HG02798 (cell line): Measurements from ENCODE around the gene PDZD8.
A peak's percentile ranks its signal among the peaks of the same experiment; 100 is the strongest.
"Not testable (repeated sequence)": the region's sequence is repeated elsewhere in the genome, so short reads cannot be mapped to it uniquely, and the experiment has no call there.

ENCODE experiments used
- ATAC-seq: cut with Tn5 transposase; IDR thresholded peaks from one replicate; pipeline ENCODE4 v1.9.1; 2021; ENCODE audit warnings: mild to moderate bottlenecking; ENCODE audit not compliant: unreplicated experiment, poor library complexity

The PDZD8 gene

DNA sequence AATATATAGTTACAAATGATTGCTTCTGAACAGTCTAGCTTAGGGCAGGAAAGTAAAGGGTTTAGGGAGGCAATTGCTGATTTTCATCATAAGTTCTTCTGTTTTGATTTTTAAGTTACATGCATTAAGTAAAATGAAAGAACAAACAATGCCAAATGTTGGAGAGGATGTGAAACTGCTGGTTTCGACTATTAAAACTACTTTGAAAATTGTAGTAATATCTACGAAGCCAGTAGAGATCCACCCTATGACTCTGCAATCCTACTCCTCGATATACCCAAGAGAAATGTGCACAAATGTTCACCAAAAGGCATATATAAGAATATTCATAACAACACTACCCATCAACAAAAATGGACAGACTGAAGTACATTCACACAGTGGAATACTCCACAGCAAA, 24.3 kb downstream of the PDZD8 start:
- ATAC-seq: peak; percentile 80

DNA sequence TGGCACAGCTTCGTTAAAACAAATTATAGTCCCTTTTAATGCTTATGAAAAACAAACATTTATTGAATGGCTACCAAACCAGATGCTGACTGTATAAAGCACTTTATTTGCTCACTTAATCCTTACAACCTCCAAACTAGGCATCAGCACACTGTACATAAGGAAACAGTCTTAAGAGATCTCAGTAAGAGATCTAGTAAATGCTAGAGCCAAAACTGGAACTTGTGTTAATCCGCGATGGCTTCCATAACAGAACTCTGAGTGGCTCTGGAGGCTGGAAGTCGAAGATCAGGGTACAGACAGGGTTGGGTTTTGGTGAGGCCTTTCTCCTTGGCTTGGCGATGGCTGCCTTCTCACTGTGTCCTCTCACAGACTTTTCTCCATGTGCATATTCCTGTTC, 27.0 kb downstream of the PDZD8 start:
- no peak for ATAC-seq

DNA sequence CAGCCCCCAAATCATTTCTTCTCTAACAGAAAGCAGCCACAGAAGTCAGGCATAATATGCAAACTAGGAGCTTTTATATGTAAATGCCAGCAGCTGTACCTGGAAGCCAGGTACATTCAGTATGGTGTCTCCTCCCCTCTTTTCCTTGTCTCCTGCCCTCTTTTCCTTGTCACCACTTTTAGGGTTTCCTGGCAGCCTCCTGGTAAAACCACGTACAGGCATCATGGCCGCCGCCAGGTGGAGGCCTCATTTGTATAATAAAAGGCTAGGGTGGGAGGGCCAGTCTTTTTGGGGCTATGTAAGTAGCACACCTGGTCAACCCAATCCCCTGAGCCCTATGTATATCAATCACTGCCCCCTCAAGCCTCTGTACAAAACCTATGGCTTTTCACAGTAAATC, 28.7 kb downstream of the PDZD8 start:
- no peak for ATAC-seq

DNA sequence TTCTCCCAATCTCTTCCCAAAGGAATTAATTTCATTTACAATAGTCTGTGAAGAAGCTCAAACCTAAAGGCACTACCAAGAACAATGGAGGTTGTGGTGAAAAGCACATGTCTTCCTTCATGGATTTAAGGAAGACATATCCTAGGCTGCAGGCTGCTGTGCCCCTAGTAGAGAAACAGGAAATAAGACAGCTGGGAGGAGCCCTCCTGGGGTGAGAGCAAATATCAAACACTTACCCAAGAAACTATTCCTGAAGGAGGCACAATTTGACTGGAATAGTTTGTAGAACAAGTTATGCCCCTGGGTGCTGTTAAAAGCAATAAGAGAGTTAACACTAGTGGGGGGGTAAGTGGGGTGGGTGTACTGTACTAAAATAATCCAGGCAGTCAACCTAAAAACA, 30.1 kb downstream of the PDZD8 start:
- ATAC-seq: no peak

DNA sequence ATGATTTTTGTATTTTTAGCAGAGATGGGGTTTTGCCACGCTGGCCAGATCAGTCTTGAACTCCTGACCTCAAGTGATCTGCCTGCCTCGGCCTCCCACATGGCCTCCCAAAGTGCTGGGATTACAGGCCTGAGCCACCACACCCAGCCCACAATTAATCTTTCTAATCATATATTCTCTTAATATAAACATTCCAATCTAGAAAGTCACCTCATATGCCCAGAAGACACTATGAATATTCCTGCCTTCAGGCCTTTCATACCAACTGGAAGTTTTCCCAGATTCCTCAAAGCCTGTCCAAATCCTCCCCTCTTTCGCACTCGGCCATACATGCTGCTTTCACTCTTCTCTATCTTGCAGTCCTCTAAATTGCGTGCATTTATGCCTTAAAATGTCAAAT, 32.6 kb downstream of the PDZD8 start:
- ATAC-seq: peak; percentile 13

DNA sequence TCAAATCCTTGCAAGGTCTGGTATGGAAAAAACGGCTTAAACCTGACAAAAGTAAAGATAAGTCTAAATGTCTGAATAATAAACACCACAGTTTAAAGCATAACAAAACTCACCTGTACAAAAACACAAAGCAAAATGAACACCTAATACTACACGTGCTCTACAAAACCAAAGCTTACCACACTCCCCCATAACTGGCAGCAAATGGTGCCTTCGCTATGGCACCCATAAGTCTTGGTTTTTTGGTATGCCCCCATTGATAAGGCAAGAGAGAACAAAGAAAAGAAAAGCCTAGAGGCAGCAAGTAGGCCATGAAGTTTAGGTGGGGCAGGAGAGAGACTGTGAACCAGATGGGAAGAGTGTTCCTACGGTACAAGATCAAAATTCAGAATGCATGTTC, 34.2 kb downstream of the PDZD8 start:
- ATAC-seq: no peak

DNA sequence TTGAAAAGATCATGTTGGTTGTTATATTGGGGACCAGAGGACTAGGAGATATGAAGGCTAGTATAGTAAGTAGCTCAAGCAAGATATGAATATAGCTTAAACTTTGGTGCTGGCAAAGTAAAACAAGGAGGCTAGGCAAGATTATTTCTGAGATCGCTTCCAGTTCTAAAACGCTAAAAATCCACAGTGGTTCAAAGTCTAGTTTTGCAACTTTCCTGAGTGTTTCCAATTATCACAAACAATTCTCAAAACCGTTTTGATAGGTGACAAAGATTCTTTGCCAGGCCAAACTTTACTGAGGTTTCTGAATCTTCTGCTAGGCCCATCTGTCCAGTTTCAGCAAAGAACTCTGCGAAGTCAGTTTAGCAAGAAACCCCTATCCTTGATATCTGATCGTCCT, 35.3 kb downstream of the PDZD8 start:
- ATAC-seq: no peak

DNA sequence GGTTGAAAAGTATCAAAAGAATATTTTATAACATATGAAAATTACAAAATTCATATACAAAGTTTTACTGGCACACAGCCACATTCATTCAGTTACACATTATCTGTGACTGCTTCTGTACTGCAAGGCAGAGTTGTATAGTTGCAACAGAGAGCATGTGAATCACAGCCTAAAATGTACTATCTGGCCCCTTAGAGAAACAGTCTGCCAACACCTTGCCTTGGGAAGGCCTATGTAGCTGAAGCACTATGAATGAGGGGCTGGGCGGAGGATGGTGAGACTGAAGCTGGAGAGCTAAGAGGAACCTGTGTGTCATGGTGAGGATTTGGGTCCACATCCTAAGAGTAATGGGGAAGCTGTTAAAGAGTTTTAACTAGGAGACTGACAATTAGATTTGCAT, 35.7 kb downstream of the PDZD8 start:
- ATAC-seq: no peak

DNA sequence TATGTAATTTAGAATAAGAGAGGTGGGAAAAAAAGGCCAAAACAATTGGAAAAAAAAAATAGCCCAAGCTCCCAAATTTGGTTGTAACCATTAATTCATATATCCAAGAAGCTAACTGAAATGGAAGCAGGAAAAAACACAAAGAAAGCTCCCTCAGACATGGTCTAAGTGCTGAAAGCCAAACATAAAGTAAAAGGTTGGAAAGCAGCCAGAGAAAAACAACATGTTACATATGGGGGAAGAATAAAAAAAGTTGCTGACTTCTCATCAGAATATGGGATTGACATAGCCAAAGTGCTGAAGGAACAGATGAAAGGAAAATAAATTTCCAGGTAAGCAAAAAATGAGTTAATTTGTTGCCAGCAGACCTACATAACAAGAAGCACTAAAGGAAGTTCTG, 40.3 kb downstream of the PDZD8 start:
- no peak for ATAC-seq

DNA sequence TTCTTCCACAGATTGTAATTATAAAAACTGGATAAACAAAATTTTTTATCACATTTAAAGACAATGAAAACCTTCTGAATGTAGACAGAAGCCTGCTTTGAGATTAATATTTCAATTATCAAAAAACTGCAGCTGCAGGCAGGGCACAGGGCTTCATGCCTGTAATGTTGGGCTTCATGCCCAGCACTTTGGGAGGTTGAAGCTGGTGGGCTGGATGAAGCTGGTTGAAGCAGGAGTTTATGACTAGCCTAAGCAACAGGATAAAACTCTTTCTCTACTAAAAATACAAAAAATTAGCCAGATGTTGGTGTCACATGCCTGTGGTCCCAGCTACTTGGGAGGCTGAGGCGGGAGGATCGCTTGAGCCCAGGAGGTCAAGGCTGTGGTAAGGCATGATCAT, 41.2 kb downstream of the PDZD8 start:
- ATAC-seq: no peak

DNA sequence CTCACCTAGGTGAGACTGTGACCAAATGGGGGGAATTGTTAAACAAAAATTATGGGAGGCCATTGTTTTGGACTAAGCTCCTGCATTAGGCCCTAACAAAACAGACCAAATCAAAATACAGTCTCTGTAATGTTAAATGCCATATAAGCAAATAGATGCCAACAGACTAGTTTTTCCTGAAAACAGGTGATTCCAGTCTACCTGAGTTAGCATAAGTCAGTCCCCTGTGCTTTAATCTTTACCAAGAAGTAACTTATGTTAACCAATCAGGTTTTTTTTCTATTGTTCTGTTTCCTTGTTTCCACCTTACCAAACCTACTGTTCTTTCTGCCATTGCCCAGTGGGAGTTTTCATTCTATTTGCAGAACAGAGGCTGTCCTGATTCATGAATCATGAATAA, 48.0 kb downstream of the PDZD8 start:
- no peak for ATAC-seq

DNA sequence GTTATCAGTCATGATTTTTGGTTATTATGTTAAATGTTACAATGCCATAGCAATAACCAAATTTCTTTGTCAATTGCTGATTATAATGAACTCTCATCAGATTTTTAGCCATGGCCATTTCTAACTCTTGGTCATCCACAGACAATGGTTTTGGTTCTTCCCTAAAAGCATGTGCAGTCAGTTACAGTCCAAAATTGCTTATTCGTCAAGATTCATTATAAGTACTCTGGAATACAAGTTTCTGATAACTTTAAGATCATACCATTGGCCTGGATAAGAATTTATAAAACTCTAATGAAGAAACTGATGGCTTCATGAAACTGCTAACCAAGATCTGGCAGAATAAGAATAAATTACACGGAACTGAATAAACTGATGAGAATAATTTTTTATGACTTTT, 50.9 kb downstream of the PDZD8 start:
- no peak for ATAC-seq

DNA sequence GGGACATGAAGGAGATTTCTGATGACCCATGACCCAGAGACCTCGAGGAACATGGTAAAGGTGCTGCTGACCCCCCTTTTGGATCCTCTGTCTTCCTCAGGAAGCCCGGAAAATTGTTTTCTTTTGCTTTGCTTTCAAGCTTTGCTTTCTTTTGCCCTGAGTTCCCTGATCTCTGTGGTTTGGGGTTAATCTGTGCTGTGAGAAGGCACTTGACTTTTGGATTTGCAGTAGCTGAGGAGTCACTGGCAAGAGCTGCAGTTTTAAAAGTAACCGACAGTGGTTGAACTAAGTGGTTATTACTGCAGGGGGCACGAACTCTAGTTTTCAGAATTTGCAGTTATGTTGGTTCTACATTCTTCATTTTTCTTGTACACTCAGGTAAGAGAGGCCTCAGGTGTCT, 53.0 kb downstream of the PDZD8 start:
- ATAC-seq: no peak

DNA sequence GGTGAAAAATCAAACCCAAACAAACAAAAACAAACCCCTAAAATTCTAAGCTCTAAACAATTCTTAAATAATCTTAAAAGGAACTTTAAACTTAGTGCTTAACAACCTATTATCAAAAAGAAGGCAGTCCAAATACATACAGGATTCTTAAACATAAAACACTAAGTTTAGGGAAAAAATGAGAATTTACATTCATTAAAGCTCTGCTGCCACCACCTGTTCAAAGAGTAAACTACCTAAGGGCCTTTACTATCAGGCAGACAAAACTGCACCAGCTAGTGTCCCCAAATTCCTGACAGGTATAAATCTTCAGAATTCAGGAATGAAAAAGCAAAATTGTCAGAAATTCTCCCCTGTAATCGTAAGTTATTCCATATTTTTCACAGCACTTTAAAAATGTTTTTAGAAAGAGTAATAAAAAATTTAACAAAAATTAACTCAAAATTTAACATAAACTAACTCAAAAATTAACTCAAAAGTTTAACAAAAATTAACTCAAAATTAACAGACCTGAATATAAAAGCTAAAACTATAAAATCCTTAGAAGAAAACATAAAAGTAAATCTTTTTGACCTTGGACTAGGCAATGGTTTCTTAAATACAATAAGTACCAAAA, 55.1 kb downstream of the PDZD8 start:
- ATAC-seq: no peak

DNA sequence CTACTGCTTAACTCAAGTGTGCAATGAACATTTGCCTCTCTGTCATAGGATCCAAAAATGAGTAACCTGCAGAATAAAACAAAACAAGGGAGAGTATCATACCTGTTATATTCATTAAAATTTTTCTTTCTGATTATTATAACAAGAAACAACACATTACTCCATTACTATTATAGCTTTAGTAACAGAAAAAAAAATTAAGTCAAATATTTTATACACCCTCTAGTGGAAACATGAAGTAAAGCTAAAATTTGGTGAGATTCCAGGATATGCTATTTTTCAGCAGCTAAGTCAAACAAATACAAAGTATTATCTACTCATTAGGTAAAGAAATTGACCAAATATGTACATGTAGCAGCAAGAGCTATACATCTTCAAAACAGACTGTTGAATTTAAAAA, 56.3 kb downstream of the PDZD8 start:
- no peak for ATAC-seq

DNA sequence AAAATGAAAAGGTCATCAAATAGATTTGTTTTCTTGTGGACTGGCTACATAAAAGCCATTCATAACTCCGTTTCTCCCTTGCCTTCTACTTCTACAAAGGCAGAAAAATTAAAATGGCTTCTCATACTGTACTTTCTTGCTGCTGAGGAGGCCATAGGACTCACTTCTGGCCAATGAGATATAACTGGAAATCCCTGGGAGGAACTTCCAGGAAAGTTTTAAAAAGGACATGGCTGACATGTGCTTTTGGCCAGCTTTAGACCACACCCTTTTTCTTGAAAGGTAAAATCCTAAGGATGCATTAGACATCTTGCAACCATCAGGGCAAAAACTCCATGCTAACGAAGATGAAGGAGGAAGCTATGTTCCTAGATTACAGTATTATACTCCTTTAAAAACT, 58.5 kb downstream of the PDZD8 start:
- no peak for ATAC-seq

DNA sequence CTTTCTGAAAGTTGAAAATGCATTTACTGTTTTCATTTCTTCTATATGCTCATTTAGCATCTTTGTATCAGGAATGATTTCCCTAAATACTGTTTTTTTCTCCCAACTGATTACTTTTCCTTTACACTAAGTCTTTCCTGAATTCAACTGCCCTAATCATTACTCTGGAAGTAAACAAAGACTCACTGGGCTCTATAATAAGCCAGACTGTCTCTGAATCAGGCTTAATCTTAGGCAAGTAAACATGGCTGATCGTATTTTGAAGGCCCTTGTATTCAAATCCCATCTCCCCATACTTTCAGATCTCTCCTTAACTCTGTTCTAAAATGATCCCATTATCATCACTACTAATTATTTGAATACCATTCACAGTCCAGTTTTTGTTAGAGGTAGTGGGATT, 61.6 kb downstream of the PDZD8 start:
- ATAC-seq: no peak

DNA sequence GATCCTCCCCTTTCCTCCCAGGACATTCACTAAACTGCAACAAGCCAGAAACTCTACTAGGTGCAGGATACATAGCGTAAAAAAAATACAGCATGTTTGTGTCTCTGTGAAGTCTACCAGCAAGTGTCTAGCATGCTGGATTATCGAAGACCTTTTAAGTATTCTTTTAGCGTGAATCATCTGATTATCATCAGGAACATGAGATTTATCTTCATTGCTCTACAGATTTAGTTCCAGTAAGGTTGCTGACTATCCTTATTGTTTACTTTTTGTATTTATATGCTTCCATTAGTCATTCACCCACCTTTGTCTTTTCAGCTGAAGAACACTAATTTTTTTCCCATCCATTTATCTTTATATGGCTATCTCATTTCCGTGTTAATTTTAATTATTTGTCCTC, 62.8 kb downstream of the PDZD8 start:
- ATAC-seq: no peak

DNA sequence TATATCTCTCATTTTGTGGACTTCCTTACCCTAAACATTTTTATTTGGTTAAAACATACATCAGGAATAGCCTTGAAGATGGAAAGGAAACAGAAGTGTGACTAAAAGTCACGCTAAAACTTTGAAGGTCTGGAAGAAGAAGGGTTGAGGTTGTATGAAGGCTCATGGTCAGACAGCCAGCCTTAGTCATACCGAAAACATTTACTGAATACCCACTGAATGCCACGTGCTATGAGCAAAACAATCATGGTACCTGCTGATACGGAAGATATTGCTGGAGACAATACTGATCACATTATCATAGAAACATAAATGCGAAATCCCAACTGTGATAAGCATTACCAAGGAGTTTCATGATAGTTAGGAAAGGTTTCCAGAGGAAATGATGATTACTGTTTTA, 64.0 kb downstream of the PDZD8 start:
- no peak for ATAC-seq

DNA sequence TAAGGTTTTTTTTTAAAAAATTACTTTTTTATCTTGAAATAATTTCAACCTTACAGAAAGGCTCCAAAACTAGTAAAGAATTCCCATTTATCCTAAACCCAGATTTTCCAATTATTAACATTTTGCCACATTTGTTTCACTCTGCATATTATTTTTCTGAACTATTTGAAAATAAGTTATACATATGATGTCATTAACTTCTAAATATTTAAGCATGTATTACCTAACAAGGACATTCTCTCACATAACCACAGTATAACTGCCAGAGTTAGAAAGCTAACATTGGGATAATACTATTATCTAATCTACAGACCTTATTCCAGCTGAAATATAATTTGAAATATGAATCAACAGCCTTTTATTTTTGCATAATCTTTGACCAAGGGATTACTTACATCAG, 68.6 kb downstream of the PDZD8 start:
- no peak for ATAC-seq

DNA sequence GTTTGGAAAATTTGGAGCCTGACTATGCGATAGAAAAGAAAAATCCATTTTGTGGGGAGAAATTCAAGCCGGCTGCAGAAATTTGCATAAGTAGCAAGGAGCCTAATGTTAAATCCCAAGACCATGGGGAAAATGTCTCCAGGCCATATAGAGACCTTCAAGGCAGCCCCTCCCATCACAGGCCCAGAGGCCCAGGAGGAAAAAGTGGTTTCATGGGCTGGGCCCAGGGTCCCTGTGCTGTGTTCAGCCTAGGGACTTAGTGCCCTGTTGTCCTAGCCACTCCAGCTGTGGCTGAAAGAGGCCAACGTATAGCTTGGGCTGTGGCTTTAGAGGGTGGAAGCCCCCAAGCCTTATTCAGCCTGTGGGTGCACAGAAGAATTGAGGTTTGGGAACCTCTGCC, 71.8 kb downstream of the PDZD8 start:
- ATAC-seq: not testable (repeated sequence)

DNA sequence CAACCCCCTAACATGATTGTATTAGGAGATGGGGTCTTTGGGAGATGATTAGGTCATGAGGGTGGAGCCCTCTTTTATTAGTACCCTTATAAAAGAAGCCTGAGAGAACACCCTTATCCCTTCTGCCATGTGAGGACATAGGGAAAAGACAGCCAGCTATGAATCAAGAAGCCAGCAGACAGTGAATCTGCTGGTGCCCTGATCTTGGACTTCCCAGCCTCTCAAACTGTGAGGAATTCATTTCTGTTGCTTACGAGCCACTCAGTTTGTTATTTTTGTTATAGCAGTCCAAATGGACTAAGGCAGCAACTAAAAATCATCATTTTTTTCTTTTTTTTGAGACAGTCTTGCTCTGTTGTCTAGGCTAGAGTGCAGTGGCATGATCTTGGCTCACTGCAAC, 74.6 kb downstream of the PDZD8 start:
- no peak for ATAC-seq

DNA sequence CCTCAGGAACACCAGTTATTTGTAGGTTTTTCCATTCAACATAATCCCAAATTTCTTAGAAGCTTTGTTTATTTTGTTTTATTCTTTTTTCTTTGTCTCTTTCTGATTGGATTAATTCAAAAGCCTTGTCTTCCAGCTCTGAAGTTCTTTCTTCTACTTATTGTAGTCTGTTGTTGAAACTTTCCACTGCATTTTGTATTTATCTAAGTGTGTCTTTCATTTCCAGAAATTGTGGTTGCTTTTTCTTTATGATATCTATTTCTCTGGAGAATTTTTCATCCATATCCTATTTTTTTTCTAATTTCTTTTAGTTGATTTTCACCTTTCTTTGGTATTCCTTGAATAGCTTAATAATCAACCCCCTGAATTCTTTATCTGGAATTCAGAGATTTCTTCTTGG, 75.8 kb downstream of the PDZD8 start:
- no peak for ATAC-seq
